Large intestine (tissue), 3 donors: ENCODE measurements around the gene LASP1NB.
"Not testable (repeated sequence)": the region's sequence is repeated elsewhere in the genome, so short reads cannot be mapped to it uniquely, and the experiment has no call there.

Source experiments
- DNase-seq, 2 donors: peaks; one replicate each; pipeline versions ENCODE4 v3.0.0 to v3.0.0-alpha.2; 2013
- H3K27ac ChIP-seq: one replicate; pipeline ENCODE4 v1.5.1; 2013; ENCODE audit warnings: low read length
- H3K27me3 ChIP-seq: 2 replicates; pipeline ENCODE4 v1.6.1; 2013; ENCODE audit warnings: low read length; ENCODE audit not compliant: control insufficient read depth, insufficient read depth
- H3K36me3 ChIP-seq: 2 replicates; pipeline ENCODE4 v1.6.1; 2013; ENCODE audit warnings: low read length; ENCODE audit not compliant: control insufficient read depth, insufficient read depth
- H3K4me1 ChIP-seq: one replicate; pipeline ENCODE4 v1.6.1; 2013; ENCODE audit warnings: low read length; ENCODE audit not compliant: control insufficient read depth, insufficient read depth
- H3K4me3 ChIP-seq: one replicate; pipeline ENCODE4 v1.5.1; 2013; ENCODE audit warnings: low read length
- H3K9me3 ChIP-seq: one replicate; pipeline ENCODE4 v1.6.1; 2013; ENCODE audit warnings: mild to moderate bottlenecking, low read depth, low read length, moderate library complexity; ENCODE audit not compliant: control insufficient read depth
- WGBS: methylation state at CpG from one replicate; pipeline ENCODE4 v1.1.5; 2013; ENCODE audit warnings: low lambda C conversion rate; ENCODE audit not compliant: insufficient coverage; 5-methylcytosine and 5-hydroxymethylcytosine counted together

The LASP1NB gene

DNA sequence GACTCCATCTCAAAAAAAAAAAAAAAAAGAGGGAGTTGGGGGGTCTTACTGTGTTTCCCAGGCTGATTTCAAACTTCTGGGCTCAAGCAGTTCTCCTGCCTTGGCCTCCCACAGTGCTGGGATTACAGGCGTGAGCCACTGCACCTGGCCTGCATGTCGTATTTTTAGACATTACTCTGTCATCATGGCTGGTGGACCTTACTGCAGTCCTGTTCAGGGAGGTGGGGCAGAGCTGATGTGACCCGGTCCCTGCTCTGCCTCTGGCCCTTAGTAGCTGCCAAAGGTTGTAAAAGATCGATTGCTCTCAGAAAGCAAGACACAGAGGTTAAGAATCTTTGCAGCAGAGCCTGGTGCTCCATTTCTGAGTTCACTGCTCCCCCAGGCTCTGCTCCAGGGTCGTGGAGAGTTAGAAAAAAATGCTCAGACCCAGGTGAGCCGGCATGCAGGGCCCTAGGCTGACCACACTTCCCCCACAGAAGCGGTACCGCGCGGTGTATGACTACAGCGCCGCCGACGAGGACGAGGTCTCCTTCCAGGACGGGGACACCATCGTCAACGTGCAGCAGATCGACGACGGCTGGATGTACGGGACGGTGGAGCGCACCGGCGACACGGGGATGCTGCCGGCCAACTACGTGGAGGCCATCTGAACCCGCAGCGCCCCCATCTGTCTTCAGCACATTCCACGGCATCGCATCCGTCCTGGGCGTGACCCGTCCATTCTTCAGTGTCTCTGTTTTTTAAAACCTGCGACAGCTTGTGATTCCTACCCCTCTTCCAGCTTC lies 7.1 kb upstream of the LASP1NB start:
- DNase-seq: no peak
- Histone ChIP-seq H3K4me1 (peaks cover 36% of the 10 kb centered on the region), H3K27me3 (no peaks in the 10 kb centered on the region), H3K27ac (no peak overlapping the region), H3K36me3 (peaks cover 79% of the 10 kb centered on the region), H3K4me3 (no peak overlapping the region), H3K9me3 (no peaks in the 10 kb centered on the region)
- 80% methylated on average over 1 of the region's 37 CpGs for WGBS

DNA sequence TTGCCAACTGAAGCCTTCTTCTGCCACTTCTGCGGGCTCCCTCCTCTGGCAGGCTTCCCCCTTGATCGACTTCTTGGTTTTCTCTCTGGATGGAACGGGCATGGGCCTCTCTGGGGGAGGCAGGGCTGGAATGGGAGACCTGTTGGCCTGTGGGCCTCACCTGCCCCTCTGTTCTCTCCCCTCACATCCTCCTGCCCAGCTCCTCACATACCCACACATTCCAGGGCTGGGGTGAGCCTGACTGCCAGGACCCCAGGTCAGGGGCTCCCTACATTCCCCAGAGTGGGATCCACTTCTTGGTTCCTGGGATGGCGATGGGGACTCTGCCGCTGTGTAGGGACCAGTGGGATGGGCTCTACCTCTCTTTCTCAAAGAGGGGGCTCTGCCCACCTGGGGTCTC lies 6.5 kb upstream of the LASP1NB start:
- Histone ChIP-seq H3K36me3 (peaks cover 73% of the 10 kb centered on the region), H3K27ac (no peak overlapping the region), H3K4me3 (no peak overlapping the region), H3K4me1 (peaks cover 31% of the 10 kb centered on the region), H3K27me3 (no peaks in the 10 kb centered on the region), H3K9me3 (no peaks in the 10 kb centered on the region)
- no CpG with 5 or more reads among the region's 5 CpGs for WGBS
- DNase-seq: no peak

DNA sequence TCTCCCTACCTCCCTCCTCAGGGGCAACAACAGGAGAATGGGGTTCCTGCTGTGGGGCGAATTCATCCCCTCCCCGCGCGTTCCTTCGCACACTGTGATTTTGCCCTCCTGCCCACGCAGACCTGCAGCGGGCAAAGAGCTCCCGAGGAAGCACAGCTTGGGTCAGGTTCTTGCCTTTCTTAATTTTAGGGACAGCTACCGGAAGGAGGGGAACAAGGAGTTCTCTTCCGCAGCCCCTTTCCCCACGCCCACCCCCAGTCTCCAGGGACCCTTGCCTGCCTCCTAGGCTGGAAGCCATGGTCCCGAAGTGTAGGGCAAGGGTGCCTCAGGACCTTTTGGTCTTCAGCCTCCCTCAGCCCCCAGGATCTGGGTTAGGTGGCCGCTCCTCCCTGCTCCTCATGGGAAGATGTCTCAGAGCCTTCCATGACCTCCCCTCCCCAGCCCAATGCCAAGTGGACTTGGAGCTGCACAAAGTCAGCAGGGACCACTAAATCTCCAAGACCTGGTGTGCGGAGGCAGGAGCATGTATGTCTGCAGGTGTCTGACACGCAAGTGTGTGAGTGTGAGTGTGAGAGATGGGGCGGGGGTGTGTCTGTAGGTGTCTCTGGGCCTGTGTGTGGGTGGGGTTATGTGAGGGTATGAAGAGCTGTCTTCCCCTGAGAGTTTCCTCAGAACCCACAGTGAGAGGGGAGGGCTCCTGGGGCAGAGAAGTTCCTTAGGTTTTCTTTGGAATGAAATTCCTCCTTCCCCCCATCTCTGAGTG lies 5.9 kb upstream of the LASP1NB start:
- peaks cover 25% of the 10 kb centered on the region for H3K4me1 ChIP-seq
- peaks cover 67% of the 10 kb centered on the region for H3K36me3 ChIP-seq
- no peak overlapping the region for H3K27ac ChIP-seq
- H3K27me3 ChIP-seq: no peaks in the 10 kb centered on the region
- no peaks in the 10 kb centered on the region for H3K9me3 ChIP-seq
- DNase-seq: no peak
- H3K4me3 ChIP-seq: no peak overlapping the region
- WGBS: 93% methylated on average over 3 of the region's 16 CpGs

DNA sequence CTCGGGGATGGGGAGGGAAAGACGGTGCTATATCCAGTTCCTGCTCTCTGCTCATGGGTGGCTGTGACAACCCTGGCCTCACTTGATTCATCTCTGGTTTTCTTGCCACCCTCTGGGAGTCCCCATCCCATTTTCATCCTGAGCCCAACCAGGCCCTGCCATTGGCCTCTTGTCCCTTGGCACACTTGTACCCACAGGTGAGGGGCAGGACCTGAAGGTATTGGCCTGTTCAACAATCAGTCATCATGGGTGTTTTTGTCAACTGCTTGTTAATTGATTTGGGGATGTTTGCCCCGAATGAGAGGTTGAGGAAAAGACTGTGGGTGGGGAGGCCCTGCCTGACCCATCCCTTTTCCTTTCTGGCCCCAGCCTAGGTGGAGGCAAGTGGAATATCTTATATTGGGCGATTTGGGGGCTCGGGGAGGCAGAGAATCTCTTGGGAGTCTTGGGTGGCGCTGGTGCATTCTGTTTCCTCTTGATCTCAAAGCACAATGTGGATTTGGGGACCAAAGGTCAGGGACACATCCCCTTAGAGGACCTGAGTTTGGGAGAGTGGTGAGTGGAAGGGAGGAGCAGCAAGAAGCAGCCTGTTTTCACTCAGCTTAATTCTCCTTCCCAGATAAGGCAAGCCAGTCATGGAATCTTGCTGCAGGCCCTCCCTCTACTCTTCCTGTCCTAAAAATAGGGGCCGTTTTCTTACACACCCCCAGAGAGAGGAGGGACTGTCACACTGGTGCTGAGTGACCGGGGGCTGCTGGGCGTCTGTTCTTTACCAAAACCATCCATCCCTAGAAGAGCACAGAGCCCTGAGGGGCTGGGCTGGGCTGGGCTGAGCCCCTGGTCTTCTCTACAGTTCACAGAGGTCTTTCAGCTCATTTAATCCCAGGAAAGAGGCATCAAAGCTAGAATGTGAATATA lies 4.8 kb upstream of the LASP1NB start:
- H3K36me3 ChIP-seq: peaks cover 56% of the 10 kb centered on the region
- no peak for DNase-seq
- H3K4me3 ChIP-seq: no peak overlapping the region
- H3K4me1 ChIP-seq: peaks cover 14% of the 10 kb centered on the region
- no CpG with 5 or more reads among the region's 9 CpGs for WGBS
- no peaks in the 10 kb centered on the region for H3K27me3 ChIP-seq
- no peak overlapping the region for H3K27ac ChIP-seq
- H3K9me3 ChIP-seq: no peaks in the 10 kb centered on the region

DNA sequence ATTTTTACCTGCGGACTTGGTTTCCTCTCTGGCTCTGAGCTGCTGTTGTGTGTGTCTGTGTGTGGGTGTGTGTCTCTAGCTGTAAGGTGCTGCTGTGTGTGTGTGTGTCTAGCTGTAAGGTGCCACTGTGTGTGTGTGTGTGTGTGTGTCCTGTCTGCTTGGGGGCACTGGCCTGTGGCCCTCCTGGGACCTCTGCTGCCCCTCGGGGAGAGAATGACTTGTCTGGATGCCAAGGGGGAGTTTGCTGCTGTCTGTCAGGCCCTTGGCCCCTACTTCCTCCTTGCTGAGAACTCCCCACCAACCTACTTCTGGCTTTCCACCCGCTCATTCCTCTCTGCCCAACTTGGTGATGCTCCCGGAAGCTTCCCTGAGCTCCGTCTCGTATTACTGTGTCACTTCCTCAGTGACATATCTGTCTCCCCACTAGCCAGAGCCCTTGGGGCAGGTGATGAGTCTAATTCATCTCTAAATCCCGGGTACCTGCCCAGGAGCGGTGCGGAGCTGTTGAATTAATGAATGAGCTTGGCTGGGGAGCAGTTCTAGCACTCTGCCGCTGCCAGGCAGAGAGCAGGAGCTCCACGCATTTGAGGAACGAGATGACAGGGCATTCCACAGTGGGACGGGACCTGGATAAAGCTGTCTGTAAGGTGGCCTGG lies 3.5 kb upstream of the LASP1NB start:
- Histone ChIP-seq H3K36me3 (peaks cover 44% of the 10 kb centered on the region), H3K4me3 (no peak overlapping the region), H3K27me3 (no peaks in the 10 kb centered on the region), H3K9me3 (no peaks in the 10 kb centered on the region), H3K27ac (no peak overlapping the region), H3K4me1 (peaks cover 10% of the 10 kb centered on the region)
- 80% methylated on average over 1 of the region's 13 CpGs for WGBS
- no peak for DNase-seq

DNA sequence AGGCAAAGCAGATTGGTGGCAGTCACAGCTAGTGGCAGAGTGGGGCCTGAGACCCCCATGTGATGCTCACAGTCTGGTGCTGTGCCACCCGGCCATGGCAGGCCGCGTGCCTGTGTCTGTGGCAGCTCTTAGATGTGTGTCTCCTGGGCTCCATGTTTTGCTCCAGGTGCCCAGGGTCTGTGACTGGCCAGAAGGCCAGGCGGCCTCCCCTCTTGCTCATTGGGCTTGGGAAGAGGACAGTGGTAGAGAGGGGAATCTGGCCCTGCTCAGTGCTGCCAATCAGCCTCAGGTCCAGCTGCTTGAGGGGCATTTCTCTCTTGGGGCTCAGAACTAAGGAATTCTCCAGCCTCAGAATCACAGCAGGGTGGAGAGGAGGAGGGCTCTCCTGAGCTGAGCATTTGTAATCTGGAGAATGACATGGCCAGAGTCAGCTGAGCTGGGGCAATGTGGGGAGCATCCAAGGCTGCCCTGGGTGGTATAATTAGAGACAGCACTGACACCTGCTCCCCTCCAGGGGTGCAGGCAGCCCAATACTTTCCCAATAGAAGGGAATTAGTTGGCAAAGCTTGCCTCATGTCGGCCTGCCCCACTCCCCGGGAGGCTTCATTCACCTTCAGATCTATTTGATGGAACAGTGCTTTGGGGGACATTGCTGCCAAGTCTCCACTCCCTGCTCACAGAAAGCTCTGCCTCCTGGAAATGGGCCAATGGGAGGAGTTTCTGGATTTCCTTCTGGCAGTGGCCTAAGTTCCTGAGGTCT lies 2.7 kb upstream of the LASP1NB start:
- H3K9me3 ChIP-seq: no peaks in the 10 kb centered on the region
- H3K36me3 ChIP-seq: peaks cover 36% of the 10 kb centered on the region
- peak in 1 of 2 donors; percentile 40 for DNase-seq
- no peak overlapping the region for H3K4me3 ChIP-seq
- H3K27ac ChIP-seq: peak overlapping the region; percentile 16
- peaks cover 10% of the 10 kb centered on the region for H3K4me1 ChIP-seq
- WGBS: no CpG with 5 or more reads among the region's 6 CpGs
- H3K27me3 ChIP-seq: no peaks in the 10 kb centered on the region

DNA sequence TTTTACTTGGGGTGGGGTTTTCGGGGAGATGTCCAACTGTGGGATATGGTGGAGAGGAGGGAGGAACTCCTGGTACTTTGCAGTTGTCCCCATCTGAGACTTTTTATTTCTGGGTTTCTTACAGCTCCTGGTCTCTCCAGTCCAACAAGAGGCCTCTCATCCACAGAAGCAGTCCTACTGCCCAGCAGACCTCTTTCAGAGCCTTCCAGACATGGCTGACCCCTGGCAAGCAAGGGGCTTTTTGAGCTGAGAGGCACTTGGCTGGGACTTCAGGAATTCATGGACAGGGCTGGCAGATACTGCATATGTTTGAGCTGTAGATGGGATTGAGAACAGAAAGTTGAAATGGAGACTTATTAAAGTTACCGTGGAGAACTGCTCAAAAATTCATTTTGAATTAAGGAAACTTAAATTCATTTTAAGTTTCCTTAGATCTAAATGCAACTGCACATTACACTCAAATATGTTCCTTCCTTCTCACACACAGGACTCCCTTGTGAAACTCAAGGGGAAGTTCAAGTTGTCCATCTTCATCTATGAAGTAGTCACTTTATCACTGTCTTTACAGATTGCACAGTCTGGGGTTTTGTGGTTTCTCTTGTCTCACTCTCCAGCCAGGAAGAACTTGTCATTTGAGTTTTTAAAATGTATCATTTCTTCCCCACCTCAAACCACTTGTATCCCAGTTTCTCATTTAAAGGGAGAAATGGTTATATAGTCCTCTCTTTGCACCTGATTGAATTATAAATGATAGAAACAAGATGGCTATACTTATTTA lies 1.1 kb downstream of the LASP1NB start:
- H3K4me1 ChIP-seq: peaks cover 10% of the 10 kb centered on the region
- DNase-seq: no peak
- WGBS: no CpG with 5 or more reads among the region's 2 CpGs
- no peaks in the 10 kb centered on the region for H3K9me3 ChIP-seq
- H3K27ac ChIP-seq: no peak overlapping the region
- H3K36me3 ChIP-seq: peaks cover under 1% of the 10 kb centered on the region
- no peak overlapping the region for H3K4me3 ChIP-seq
- no peaks in the 10 kb centered on the region for H3K27me3 ChIP-seq

DNA sequence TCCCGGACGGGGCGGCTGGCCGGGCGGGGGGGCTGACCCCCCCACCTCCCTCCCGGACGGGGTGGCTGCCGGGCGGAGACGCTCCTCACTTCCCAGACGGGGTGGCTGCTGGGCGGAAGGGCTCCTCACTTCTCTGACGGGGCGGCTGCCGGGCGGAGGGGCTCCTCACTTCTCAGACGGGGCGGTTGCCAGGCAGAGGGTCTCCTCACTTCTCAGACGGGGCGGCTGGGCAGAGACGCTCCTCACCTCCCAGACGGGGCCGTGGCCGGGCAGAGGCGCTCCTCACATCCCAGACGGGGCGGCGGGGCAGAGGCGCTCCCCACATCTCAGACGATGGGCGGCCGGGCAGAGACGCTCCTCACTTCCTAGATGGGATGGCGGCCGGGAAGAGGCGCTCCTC lies 5.4 kb downstream of the LASP1NB start:
- H3K4me1 ChIP-seq, H3K27me3 ChIP-seq, H3K36me3 ChIP-seq, DNase-seq, H3K9me3 ChIP-seq, H3K27ac ChIP-seq, H3K4me3 ChIP-seq: not testable (repeated sequence)
- no CpG with 5 or more reads among the region's 36 CpGs for WGBS

DNA sequence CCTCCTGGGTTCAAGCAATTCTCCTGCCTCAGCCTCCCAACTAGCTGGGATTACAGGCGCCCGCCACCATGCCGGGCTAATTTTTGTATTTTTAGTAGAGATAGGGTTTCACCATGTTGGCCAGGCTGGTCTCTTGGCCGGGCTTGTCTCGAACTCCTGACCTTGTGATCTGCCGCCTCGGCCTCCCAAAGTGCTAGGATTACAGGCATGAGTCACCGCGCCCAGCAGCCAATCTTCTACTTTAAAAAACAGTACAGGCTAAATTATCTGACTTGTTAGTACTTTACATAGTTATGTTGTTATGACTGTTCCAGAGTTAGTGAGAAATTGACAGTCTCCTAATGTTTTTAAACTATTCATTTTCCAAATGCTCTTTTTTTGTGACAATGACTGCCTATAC lies 8.5 kb downstream of the LASP1NB start:
- H3K4me1 ChIP-seq, H3K4me3 ChIP-seq, H3K27ac ChIP-seq, H3K36me3 ChIP-seq, H3K27me3 ChIP-seq, DNase-seq, H3K9me3 ChIP-seq: not testable (repeated sequence)
- no CpG with 5 or more reads among the region's 9 CpGs for WGBS
